KMS-11 (cell line): ENCODE data around the gene HSDL2.

ENCODE experiments used
- H2AFZ ChIP-seq: fragments of 200-600 bp; sonication (generic); 2 replicates; pipeline ENCODE4 v1.6.1; 2016; ENCODE audit warnings: antibody characterized with exemption, mixed run types, low read depth
- H3K27ac ChIP-seq: fragments of 200-600 bp; sonication (generic); 2 replicates; pipeline ENCODE4 v1.6.1; 2016; ENCODE audit warnings: mild to moderate bottlenecking, mixed run types
- H3K27me3 ChIP-seq: fragments of 200-600 bp; sonication (generic); 2 replicates; pipeline ENCODE4 v1.6.1; 2017; ENCODE audit warnings: mild to moderate bottlenecking, low read depth, mixed run types, moderate library complexity; ENCODE audit not compliant: insufficient read depth
- H3K36me3 ChIP-seq: fragments of 200-600 bp; sonication (generic); 2 replicates; pipeline ENCODE4 v1.6.1; 2017; ENCODE audit warnings: mild to moderate bottlenecking, mixed run types; ENCODE audit not compliant: insufficient read depth
- H3K4me1 ChIP-seq: fragments of 200-600 bp; sonication (generic); 2 replicates; pipeline ENCODE4 v1.6.1; 2016; ENCODE audit warnings: mild to moderate bottlenecking, low read depth, mixed run types; ENCODE audit not compliant: poor library complexity, severe bottlenecking
- H3K4me2 ChIP-seq: fragments of 200-600 bp; sonication (generic); 2 replicates; pipeline ENCODE4 v1.7.0; 2016; ENCODE audit warnings: mild to moderate bottlenecking, mixed run types
- H3K4me3 ChIP-seq: fragments of 200-600 bp; sonication (generic); IDR thresholded peaks from 2 replicates; pipeline ENCODE4 v1.6.1; 2017; ENCODE audit warnings: low read depth, low read length, mixed read lengths; ENCODE audit not compliant: insufficient read depth
- H3K79me2 ChIP-seq: fragments of 200-600 bp; sonication (generic); 2 replicates; pipeline ENCODE4 v1.6.1; 2016; ENCODE audit warnings: low read depth, mixed run types; ENCODE audit not compliant: insufficient read depth
- H3K9ac ChIP-seq: fragments of 200-600 bp; sonication (generic); 2 replicates; pipeline ENCODE4 v1.6.1; 2016; ENCODE audit warnings: mild to moderate bottlenecking, mixed run types
- H4K20me1 ChIP-seq: fragments of 200-600 bp; sonication (generic); 2 replicates; pipeline ENCODE4 v1.6.1; 2016; ENCODE audit warnings: mild to moderate bottlenecking, mixed run types; ENCODE audit not compliant: insufficient read depth
- TF ChIP-seq, protein P1 (sequence below): fragments of 200-600 bp; sonication (generic); conservative IDR thresholded peaks from 2 replicates; pipeline ENCODE4 v1.6.1; 2017; ENCODE audit warnings: low read depth, mild to moderate bottlenecking, antibody characterized with exemption, low read length, moderate library complexity, mixed read lengths

HSDL2 gene

DNA sequence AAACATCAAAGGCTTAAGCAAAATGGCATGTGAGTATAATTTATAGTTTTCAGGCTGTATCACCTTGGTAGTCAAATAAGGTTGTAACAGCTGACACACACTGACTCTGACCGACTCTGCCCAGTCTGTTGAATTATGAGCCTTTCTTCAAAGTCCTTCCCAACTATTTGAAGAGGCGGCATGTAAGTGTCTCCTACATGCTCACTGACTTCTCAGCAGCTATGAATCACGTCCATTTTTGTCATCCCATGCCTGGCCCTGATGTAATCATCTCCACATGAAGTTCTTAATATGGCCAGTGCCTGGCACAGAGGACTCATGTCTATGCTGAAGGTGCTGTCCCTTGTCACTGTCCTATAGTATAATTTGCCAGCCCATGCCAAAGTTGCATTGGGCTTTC, 41.3 kb upstream of the HSDL2 start:
- H3K27me3 ChIP-seq, result no peaks in the 10 kb centered on the region
- no peak overlapping the region for H3K4me3 ChIP-seq
- no peak overlapping the region for H3K4me2 ChIP-seq
- peaks cover 9% of the 10 kb centered on the region for H3K4me1 ChIP-seq
- no peak overlapping the region for H3K9ac ChIP-seq
- TF ChIP-seq, protein P1, sequence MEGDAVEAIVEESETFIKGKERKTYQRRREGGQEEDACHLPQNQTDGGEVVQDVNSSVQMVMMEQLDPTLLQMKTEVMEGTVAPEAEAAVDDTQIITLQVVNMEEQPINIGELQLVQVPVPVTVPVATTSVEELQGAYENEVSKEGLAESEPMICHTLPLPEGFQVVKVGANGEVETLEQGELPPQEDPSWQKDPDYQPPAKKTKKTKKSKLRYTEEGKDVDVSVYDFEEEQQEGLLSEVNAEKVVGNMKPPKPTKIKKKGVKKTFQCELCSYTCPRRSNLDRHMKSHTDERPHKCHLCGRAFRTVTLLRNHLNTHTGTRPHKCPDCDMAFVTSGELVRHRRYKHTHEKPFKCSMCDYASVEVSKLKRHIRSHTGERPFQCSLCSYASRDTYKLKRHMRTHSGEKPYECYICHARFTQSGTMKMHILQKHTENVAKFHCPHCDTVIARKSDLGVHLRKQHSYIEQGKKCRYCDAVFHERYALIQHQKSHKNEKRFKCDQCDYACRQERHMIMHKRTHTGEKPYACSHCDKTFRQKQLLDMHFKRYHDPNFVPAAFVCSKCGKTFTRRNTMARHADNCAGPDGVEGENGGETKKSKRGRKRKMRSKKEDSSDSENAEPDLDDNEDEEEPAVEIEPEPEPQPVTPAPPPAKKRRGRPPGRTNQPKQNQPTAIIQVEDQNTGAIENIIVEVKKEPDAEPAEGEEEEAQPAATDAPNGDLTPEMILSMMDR, result no peak
- no peak overlapping the region for H3K27ac ChIP-seq
- no peaks in the 10 kb centered on the region for H4K20me1 ChIP-seq
- H3K36me3 ChIP-seq, result no peaks in the 10 kb centered on the region
- no peak overlapping the region for H2AFZ ChIP-seq
- H3K79me2 ChIP-seq, result no peaks in the 10 kb centered on the region

DNA sequence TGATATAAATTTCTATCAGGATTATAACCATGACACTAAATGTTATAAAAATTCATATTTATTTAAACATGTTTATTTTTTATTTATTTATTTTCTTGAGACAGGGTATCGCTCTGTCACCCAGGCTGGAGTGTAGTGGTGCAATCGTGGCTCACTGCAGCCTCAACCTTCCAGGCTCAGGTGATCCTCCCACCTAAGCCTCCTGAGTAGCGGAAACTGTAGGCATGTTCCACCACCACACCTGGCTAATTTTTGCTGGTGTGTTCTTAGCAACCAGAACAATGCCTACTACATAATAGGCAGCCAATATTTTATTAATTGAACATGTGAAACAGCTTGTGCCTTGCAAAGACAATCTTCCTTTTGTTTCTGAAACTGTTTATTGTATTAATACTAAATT, 40.0 kb upstream of the HSDL2 start:
- no peaks in the 10 kb centered on the region for H3K27me3 ChIP-seq

DNA sequence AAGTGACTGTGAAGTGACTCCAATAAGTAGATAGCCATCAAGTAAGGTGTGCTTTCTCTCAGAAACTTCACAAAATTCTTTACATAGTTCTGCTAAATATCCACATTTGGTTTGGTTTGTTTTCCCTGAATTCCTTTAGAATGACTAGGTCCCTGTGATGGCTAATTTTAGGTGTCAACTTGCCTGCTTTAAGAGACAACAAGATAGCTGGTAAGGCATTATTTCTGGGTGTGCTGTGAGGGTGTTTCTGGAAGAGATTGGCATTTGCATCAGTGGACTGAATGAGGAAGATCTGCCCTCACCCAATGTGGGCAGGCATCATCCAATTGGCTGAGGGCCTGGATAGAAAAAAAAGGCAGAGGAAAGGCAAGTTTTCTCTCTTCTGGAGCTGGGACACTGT, 38.2 kb upstream of the HSDL2 start:
- no peaks in the 10 kb centered on the region for H4K20me1 ChIP-seq
- H3K4me3 ChIP-seq, result no peak overlapping the region
- H2AFZ ChIP-seq, result no peak overlapping the region
- H3K79me2 ChIP-seq, result no peaks in the 10 kb centered on the region
- no peaks in the 10 kb centered on the region for H3K36me3 ChIP-seq
- TF ChIP-seq, protein P1, result no peak
- no peak overlapping the region for H3K4me2 ChIP-seq
- no peak overlapping the region for H3K27ac ChIP-seq
- H3K4me1 ChIP-seq, result no peaks in the 10 kb centered on the region
- no peaks in the 10 kb centered on the region for H3K27me3 ChIP-seq
- H3K9ac ChIP-seq, result no peak overlapping the region

More for the DNA sequence above, 40.0 kb upstream of the HSDL2 start:
- Histone ChIP-seq H3K27ac (no peak overlapping the region), H3K4me3 (no peak overlapping the region), H3K4me1 (peaks cover 4% of the 10 kb centered on the region), H3K4me2 (no peak overlapping the region), H2AFZ (no peak overlapping the region), H4K20me1 (no peaks in the 10 kb centered on the region), H3K79me2 (no peaks in the 10 kb centered on the region), H3K36me3 (no peaks in the 10 kb centered on the region), H3K9ac (no peak overlapping the region)
- TF ChIP-seq, protein P1, result no peak

DNA sequence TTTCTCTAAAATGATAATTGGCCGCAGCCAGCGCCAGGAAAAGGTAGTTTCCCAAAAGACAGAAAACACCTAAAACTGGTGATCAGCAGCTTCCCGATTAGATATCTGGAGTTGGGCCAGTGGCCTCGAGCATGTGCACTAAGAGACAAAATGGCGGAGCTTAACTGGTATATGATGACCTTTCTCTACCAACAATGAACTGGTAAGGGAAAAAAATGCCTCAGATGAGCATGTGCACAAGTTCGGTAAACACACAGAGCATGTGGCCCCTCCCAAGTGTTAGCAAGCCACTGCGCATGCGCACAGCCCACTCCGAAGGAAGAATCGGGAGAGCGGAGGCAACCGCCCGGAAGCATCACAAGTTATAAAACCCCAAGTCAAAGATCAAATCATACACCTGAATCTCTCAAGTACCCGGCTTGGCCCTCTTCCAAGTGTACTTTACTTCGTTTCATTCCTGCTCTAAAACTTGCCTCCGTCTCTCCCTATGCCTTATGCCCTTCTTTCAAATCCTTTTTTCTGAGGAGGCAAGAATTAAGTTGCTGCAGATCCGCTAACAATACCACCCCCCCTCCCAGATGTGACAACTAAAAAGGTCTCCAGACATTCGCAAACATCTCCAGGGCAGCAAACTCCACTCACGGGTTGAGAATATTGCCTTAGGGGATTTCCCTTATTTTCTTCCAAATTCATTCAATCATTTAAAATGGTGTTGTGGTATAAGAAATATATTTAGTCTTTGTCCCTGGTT, 31.5 kb upstream of the HSDL2 start:
- Histone ChIP-seq H3K4me1 (no peaks in the 10 kb centered on the region), H3K4me3 (no peak overlapping the region), H3K27me3 (no peaks in the 10 kb centered on the region), H4K20me1 (no peaks in the 10 kb centered on the region), H3K79me2 (no peaks in the 10 kb centered on the region), H2AFZ (no peak overlapping the region), H3K36me3 (no peaks in the 10 kb centered on the region), H3K27ac (no peak overlapping the region), H3K4me2 (no peak overlapping the region), H3K9ac (no peak overlapping the region)
- TF ChIP-seq, protein P1, result no peak
